Effector memory CD8-positive, alpha-beta T cell (primary cell): ENCODE results near the gene PSD4.
A peak's percentile ranks its signal among the peaks of the same experiment; 100 is the strongest.

Experiments used
- ATAC-seq: fragments of 150-1000 bp; cut with Tn5 transposase; replicated peaks from 2 replicates; pipeline ENCODE4 v1.10.0; 2021; ENCODE audit warnings: mild to moderate bottlenecking, moderate library complexity
- DNase-seq, 3 experiments: peaks; one replicate each; pipeline ENCODE4 v3.0.0; 2021
- H3K27ac Mint-ChIP-seq, 2 donors: one replicate each; pipeline ENCODE4 v1.8.0; 2022; ENCODE audit warnings: mild to moderate bottlenecking in 2 of 2, mixed read lengths in 2 of 2, moderate library complexity in 2 of 2
- H3K27me3 Mint-ChIP-seq, 2 donors: one replicate each; pipeline ENCODE4 v1.8.0; 2022; ENCODE audit warnings: mixed read lengths in 2 of 2
- H3K36me3 Mint-ChIP-seq: one replicate; pipeline ENCODE4 v1.8.0; 2022; ENCODE audit warnings: mild to moderate bottlenecking, moderate library complexity, mixed read lengths; ENCODE audit not compliant: insufficient read depth
- H3K4me1 Mint-ChIP-seq, 2 donors: one replicate each; pipeline ENCODE4 v1.8.0; 2022; ENCODE audit warnings: low read depth in 2 of 2, mixed read lengths in 2 of 2
- H3K4me3 Mint-ChIP-seq, 2 donors: one replicate each; pipeline ENCODE4 v1.8.0; 2022; ENCODE audit warnings: mild to moderate bottlenecking in 2 of 2, mixed read lengths in 2 of 2, moderate library complexity in 2 of 2
- H3K9me3 Mint-ChIP-seq, 2 donors: one replicate each; pipeline ENCODE4 v1.8.0; 2022; ENCODE audit warnings: mixed read lengths in 2 of 2
- total RNA-seq, 9 experiments: gene quantifications; one replicate each; lab custom pipeline; 2026; lab: John Stamatoyannopoulos, UW

Gene PSD4
- total RNA-seq, result 268 to 504 (median 336) reads per million in 9 experiments

DNA sequence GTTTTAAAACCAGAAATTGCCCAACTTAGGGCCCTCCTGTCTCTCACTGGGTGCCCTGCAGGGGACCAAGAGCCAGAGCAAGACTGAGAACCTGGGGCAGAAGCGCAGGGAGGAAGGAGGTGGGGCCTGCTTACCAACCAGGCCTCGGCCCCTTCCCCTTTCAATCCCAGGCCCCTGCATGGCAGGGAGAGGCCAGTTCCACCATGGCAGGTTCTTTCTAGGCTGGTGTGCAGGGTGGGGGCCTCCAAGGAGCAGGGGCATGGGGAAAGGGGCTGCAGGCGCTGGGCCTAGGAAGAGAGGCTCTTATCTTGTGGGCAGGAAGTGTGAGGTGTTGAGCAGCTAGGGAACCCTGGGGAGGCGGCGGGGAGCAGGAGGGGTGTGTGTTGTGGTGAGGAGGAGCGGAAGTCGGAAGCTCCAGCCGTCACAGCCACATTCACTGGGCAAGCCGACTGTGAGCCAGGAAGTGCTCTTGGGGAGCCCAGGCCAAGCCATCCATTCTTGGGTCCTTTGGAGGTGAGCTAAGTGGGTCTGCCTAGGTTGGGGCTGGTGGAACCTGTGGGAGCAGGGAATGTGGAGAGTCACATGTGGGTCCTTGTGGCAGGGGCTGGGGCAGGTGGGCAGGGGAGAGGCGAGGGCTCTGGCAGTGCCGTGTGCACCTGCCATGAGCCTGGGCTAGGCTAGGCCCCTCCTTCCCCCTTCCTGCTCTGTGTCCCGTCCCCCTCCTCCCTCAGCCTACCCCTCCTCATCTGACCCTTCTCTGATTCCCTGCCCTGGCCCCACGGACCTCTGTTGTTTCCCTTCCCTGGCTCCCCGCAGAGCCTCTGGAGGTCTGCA lies at the start of gene PSD4:
Gene PSD4, plus strand, starts transcription at position 430 of the 834 bp plus-strand sequence. CDS start 8,486 bp downstream, outside the sequence.
- H3K4me3 Mint-ChIP-seq, result peak within 1 kb of the TSS; percentile 76 to 82
- peak; percentile 82 for ATAC-seq
- no peaks in the 10 kb centered on the region for H3K27me3 Mint-ChIP-seq
- H3K9me3 Mint-ChIP-seq, result no peaks in the 10 kb centered on the region
- peaks cover 60 to 65% of the 10 kb centered on the region in 2 donors for H3K4me1 Mint-ChIP-seq
- H3K27ac Mint-ChIP-seq, result peak within 1 kb of the TSS; percentile 91 to 94
- DNase-seq, result peak; percentile 80 to 82 (median 82)
- H3K36me3 Mint-ChIP-seq, result peaks cover 37% of the 10 kb centered on the region

DNA sequence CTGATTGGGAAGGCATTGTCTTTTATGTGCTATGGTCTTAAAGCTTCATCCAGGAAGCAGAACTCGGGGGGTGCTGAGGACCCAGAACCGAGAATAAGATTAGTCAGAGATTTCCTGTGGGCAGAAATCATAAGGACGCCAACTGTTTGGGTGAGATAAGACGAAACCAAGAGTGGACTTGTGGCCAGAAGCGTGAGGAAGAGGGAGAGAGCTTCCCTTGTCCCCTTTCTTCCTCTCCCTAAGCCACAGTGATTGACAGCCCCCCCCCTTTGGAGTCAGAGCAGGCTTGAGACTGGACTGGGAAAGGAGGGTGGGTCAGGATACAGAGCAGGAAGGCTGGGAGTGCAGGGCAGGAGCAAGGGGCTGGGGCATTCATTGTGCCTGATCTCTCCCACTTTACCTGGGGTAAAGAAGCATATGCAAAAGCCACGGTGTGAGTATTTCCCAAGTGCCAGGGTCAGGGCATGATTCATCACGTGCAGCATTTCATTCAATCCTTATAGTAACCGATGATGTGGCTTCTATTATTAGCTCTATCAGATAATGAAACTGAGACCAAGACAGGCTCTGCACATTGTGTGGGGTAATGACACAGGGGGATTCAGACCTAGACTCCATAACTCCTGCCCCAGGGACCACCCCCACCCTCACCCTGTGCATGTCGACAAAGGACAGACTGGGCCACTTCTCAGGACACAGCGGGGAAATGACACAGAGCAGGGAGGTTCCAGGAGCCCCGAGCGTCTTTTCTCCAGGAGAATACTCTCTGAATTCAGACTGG lies 49.4 kb upstream of the PSD4 start:
- Mint-ChIP-seq H3K27ac (peak overlapping the region in 1 of 2 donors; percentile 38), H3K27me3 (peaks cover 6 to 13% of the 10 kb centered on the region in 2 donors), H3K4me1 (peaks cover 8 to 19% of the 10 kb centered on the region in 2 donors), H3K9me3 (no peaks in the 10 kb centered on the region), H3K4me3 (no peak overlapping the region), H3K36me3 (no peaks in the 10 kb centered on the region)
- DNase-seq (no peak), ATAC-seq (no peak)

DNA sequence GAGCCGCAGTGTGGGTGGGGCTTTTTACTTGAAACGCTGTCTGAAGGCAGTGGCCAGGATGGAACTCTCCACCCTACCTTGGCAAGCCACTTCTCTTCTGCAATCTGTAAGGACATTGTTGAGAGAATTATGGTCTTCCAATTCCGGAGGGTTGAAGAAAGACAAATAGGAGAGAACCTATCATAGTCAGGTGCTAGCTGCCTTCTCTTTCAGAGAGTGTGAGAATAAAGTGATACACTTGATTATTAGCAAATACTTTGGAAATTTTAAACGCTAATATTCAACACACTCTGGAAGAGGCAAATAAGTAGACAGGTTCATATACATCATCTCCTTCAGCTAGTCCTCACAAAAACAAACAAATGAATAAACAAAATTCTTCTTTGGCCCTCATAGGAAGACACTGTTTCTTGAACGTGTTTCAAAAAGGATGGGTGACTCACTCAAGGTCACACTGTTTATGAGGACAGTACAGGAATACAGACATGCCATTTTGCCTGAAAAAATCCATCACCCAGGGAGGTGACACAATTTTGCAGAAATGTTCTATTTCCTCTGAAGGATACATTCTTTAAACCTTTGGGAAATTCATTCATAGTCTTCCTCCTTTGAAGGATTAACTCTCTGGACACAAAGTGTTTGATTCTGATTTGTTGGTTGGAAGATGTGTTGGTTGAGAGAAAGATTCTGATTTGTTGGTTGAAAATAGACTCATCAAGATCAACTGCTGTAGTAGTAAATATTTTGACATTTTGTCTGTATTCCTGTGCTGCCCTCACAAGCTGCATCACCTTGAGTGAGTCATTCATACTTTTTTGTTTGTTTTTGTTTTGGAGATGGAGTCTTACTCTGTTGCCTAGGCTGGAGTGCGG lies 48.6 kb upstream of the PSD4 start:
- DNase-seq (no peak), ATAC-seq (no peak)
- Mint-ChIP-seq H3K27ac (no peak overlapping the region), H3K27me3 (peaks cover 6 to 13% of the 10 kb centered on the region in 2 donors), H3K4me3 (no peak overlapping the region), H3K36me3 (no peaks in the 10 kb centered on the region), H3K4me1 (peaks cover 8 to 19% of the 10 kb centered on the region in 2 donors), H3K9me3 (no peaks in the 10 kb centered on the region)

DNA sequence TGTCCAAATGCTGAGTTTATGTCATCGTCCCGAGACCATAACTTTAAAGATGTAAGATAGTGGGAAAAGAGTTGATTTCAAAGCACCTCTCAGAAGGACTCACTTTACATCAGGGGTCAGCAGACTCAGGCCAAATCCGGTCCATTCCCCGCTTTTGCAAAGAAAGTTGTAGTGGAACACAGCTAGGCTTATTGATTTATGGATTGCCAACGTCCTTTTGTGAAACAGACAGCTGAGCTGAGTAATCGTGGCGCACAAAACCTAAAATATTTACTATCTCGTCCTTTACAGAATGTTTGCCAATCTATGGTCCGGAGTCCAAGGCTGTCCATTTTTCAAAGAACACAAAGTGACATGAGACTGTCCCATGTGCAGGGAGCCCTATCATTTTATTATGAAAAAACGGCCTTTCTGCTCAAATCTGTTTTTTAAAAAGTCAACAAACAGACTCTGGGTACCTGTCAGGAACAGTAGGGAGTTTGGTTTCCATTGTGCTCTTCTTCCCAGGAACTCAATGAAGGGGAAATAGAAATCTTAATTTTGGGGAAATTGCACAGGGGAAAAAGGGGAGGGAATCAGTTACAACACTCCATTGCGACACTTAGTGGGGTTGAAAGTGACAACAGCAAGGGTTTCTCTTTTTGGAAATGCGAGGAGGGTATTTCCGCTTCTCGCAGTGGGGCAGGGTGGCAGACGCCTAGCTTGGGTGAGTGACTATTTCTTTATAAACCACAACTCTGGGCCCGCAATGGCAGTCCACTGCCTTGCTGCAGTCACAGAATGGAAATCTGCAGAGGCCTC lies 46.7 kb upstream of the PSD4 start, which contains the start of gene IL1RN:
Gene IL1RN, plus strand, starts transcription at position 754 of the 801 bp plus-strand sequence. Its CDS starts 27 bp downstream, at position 781.
- peak; percentile 61 for ATAC-seq
- H3K27ac Mint-ChIP-seq, result peak within 1 kb of the TSS; percentile 26 to 51
- DNase-seq, result peak in 1 of 3 experiments; percentile 12
- peaks cover 8 to 15% of the 10 kb centered on the region in 2 donors for H3K4me1 Mint-ChIP-seq
- H3K27me3 Mint-ChIP-seq, result peaks cover 0 to 13% of the 10 kb centered on the region in 2 donors
- H3K9me3 Mint-ChIP-seq, result no peaks in the 10 kb centered on the region
- H3K36me3 Mint-ChIP-seq, result no peaks in the 10 kb centered on the region
- peak within 1 kb of the TSS in 1 of 2 donors; percentile 12 for H3K4me3 Mint-ChIP-seq

DNA sequence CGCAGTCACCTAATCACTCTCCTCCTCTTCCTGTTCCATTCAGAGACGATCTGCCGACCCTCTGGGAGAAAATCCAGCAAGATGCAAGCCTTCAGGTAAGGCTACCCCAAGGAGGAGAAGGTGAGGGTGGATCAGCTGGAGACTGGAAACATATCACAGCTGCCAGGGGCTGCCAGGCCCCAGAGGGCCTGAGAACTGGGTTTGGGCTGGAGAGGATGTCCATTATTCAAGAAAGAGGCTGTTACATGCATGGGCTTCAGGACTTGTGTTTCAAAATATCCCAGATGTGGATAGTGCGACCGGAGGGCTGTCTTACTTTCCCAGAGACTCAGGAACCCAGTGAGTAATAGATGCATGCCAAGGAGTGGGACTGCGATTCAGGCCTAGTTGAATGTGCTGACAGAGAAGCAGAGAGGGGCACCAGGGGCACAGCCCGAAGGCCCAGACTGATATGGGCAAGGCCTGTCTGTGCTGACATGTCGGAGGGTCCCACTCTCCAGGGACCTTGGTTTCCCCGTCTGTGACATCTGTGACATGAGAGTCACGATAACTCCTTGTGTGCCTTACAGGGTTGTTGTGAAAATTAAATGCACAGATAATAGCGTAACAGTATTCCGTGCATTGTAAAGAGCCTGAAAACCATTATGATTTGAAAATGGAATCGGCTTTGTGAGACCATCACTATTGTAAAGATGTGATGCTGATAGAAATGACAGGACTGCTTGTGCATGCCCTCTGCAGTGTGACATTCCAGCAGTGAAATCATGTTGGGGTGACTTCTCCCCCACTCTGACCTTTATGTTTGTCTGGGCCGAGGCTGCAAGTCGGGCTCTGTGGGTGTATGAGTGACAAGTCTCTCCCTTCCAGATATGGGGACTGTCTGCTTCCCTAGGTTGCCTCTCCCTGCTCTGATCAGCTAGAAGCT lies 45.9 kb upstream of the PSD4 start:
- Mint-ChIP-seq H3K9me3 (no peaks in the 10 kb centered on the region), H3K36me3 (no peaks in the 10 kb centered on the region), H3K4me3 (peak overlapping the region in 1 of 2 donors; percentile 12), H3K27me3 (peaks cover 0 to 13% of the 10 kb centered on the region in 2 donors), H3K4me1 (peaks cover 8 to 15% of the 10 kb centered on the region in 2 donors), H3K27ac (peak overlapping the region; percentile 26 to 51)
- DNase-seq (no peak), ATAC-seq (no peak)

DNA sequence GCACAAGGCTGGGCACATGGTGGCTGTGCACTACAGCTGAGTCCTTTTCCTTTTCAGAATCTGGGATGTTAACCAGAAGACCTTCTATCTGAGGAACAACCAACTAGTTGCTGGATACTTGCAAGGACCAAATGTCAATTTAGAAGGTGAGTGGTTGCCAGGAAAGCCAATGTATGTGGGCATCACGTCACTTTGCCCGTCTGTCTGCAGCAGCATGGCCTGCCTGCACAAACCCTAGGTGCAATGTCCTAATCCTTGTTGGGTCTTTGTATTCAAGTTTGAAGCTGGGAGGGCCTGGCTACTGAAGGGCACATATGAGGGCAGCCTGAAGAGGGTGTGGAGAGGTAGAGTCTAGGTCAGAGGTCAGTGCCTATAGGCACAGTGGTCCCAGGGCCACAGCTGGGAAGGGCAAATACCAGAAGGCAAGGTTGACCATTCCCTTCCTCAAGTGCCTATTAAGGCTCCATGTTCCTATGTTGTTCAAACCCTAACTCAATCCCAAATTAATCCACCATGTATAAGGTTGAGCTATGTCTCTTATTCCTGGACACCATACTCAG lies 44.2 kb upstream of the PSD4 start:
- Mint-ChIP-seq H3K4me1 (peaks cover under 1 to 8% of the 10 kb centered on the region in 2 donors), H3K36me3 (no peaks in the 10 kb centered on the region), H3K27ac (no peak overlapping the region), H3K9me3 (no peaks in the 10 kb centered on the region), H3K4me3 (no peak overlapping the region), H3K27me3 (peaks cover 0 to 2% of the 10 kb centered on the region in 2 donors)
- no peak for ATAC-seq
- no peak for DNase-seq

DNA sequence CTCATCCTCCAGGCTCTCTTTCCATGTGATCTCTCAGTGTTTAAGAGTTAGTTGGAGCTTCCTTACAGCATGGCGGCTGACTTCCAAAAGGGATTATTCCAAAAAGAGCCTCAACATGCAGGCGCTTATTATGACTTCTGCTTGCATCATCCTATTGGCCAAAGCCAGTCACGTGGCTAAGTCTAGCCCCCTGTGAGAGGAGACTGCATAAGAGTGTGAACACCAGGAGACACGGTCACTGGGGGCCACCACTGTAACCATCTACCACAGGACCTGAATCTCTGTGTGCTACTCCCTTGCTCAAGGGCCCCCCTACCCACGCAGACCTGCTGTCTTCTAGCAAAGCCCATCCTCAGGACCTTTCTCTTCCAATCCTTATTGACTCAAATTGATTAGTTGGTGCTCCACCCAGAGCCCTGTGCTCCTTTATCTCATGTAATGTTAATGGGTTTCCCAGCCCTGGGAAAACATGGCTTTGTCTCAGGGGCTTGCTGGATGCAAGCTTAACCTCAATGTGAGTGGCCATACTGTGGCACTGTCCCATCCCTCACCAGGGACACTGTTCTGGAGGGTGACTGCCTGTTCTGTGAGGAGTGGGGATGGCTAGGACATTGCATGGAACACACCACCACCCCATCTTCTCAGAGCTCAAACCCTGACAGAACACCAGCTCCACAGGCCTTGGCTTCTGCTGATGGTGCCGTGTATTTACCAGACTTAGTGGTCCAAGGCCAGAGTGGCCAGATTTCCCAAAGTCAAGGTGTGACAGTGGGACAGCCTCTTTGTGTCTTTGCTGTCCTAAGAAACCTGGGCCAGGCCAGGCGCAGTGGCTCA lies 42.2 kb upstream of the PSD4 start:
- Mint-ChIP-seq H3K9me3 (no peaks in the 10 kb centered on the region), H3K4me3 (no peak overlapping the region)

DNA sequence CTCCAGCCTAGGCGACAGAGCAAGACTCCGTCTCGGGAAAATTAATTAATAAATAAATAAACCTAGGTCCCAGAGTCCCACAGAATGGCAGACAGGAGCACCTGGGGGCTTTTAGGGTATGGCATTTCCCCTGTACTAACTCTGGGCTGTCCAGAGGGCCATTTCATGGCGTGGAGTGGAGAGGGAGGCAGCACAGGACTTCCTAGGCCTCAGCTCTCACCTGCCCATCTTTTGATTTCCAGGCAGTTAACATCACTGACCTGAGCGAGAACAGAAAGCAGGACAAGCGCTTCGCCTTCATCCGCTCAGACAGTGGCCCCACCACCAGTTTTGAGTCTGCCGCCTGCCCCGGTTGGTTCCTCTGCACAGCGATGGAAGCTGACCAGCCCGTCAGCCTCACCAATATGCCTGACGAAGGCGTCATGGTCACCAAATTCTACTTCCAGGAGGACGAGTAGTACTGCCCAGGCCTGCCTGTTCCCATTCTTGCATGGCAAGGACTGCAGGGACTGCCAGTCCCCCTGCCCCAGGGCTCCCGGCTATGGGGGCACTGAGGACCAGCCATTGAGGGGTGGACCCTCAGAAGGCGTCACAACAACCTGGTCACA lies 41.3 kb upstream of the PSD4 start:
- DNase-seq (no peak), ATAC-seq (no peak)
- Mint-ChIP-seq H3K4me3 (no peak overlapping the region), H3K27me3 (no peaks in the 10 kb centered on the region), H3K36me3 (no peaks in the 10 kb centered on the region), H3K9me3 (no peaks in the 10 kb centered on the region), H3K27ac (peak overlapping the region in 1 of 2 donors; percentile 39), H3K4me1 (peaks cover 1 to 6% of the 10 kb centered on the region in 2 donors)

More for the DNA sequence above, 42.2 kb upstream of the PSD4 start:
- no peaks in the 10 kb centered on the region for H3K36me3 Mint-ChIP-seq
- H3K27me3 Mint-ChIP-seq, result no peaks in the 10 kb centered on the region
- peak overlapping the region in 1 of 2 donors; percentile 72 for H3K27ac Mint-ChIP-seq
- no peak for ATAC-seq
- H3K4me1 Mint-ChIP-seq, result peaks cover 0 to 8% of the 10 kb centered on the region in 2 donors
- DNase-seq, result no peak

DNA sequence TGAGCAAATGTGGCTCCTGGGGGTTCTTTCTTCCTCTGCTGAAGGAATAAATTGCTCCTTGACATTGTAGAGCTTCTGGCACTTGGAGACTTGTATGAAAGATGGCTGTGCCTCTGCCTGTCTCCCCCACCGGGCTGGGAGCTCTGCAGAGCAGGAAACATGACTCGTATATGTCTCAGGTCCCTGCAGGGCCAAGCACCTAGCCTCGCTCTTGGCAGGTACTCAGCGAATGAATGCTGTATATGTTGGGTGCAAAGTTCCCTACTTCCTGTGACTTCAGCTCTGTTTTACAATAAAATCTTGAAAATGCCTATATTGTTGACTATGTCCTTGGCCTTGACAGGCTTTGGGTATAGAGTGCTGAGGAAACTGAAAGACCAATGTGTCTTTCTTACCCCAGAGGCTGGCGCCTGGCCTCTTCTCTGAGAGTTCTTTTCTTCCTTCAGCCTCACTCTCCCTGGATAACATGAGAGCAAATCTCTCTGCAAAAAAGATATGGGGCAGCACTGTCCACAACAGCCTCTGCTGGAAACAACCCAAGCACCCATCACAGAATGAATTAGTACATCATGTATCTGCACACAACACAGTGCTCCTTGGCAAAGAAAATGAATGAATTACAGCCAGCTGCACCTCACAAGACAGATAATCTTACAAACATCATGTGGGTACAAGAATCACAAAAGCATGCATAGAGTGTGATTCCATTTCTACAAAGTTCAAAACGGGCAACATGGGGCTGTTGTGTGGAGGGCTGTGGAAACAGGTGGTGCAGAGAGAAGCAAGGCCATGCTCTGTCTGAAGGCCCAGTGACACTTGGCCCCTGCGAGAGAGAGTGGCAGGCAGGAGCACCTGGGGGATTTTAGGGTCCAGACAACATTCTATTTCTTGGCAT lies 39.8 kb upstream of the PSD4 start:
- Mint-ChIP-seq H3K36me3 (no peaks in the 10 kb centered on the region), H3K9me3 (no peaks in the 10 kb centered on the region), H3K27ac (peak overlapping the region; percentile 18 to 44), H3K4me1 (peaks cover 7 to 14% of the 10 kb centered on the region in 2 donors), H3K27me3 (no peaks in the 10 kb centered on the region), H3K4me3 (no peak overlapping the region)
- no peak for ATAC-seq
- no peak for DNase-seq
